ENCODE data around the gene GLIS2.

DNA sequence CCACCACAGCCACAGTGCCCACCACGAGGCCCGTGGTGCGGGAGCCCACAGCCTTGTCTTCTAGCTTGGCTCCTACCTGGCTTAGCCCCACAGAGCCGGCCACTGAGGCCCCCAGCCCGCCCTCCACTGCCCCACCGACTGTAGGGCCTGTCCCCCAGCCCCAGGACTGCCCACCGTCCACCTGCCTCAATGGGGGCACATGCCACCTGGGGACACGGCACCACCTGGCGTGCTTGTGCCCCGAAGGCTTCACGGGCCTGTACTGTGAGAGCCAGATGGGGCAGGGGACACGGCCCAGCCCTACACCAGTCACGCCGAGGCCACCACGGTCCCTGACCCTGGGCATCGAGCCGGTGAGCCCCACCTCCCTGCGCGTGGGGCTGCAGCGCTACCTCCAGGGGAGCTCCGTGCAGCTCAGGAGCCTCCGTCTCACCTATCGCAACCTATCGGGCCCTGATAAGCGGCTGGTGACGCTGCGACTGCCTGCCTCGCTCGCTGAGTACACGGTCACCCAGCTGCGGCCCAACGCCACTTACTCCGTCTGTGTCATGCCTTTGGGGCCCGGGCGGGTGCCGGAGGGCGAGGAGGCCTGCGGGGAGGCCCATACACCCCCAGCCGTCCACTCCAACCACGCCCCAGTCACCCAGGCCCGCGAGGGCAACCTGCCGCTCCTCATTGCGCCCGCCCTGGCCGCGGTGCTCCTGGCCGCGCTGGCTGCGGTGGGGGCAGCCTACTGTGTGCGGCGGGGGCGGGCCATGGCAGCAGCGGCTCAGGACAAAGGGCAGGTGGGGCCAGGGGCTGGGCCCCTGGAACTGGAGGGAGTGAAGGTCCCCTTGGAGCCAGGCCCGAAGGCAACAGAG is 66.3 kb downstream of the GLIS2 start:
- TF ChIP-seq, protein P1, sequence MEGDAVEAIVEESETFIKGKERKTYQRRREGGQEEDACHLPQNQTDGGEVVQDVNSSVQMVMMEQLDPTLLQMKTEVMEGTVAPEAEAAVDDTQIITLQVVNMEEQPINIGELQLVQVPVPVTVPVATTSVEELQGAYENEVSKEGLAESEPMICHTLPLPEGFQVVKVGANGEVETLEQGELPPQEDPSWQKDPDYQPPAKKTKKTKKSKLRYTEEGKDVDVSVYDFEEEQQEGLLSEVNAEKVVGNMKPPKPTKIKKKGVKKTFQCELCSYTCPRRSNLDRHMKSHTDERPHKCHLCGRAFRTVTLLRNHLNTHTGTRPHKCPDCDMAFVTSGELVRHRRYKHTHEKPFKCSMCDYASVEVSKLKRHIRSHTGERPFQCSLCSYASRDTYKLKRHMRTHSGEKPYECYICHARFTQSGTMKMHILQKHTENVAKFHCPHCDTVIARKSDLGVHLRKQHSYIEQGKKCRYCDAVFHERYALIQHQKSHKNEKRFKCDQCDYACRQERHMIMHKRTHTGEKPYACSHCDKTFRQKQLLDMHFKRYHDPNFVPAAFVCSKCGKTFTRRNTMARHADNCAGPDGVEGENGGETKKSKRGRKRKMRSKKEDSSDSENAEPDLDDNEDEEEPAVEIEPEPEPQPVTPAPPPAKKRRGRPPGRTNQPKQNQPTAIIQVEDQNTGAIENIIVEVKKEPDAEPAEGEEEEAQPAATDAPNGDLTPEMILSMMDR (IDR thresholded peaks at IDR 0.05), result no peak
- no peak for TF ChIP-seq POLR2A (IDR thresholded peaks at IDR 0.05)

All from testis (tissue), 2 donors.